Fibroblast of lung (primary cell): Measurements from ENCODE around the gene SUV39H1. TPM values are rescaled to one million over a fixed set of nuclear protein-coding genes. Genes with fewer than 3 reads are reported as not detected.
"Not testable (repeated sequence)": the region's sequence is repeated elsewhere in the genome, so short reads cannot be mapped to it uniquely, and the experiment has no call there.

Experiments
- DNase-seq, 2 donors: peaks; one replicate each; pipeline versions ENCODE4 v3.0.0 to v3.0.0-alpha.2; 2010; ENCODE audit warnings: low read depth in 2 of 2
- H2AFZ ChIP-seq: 2 replicates; pipeline ENCODE4 v1.5.1; 2012; ENCODE audit warnings: low read length, control low read depth, inconsistent platforms
- H3K27ac ChIP-seq: 2 replicates; pipeline ENCODE4 v1.5.1; 2011; ENCODE audit warnings: low read length, control low read depth; ENCODE audit not compliant: insufficient read depth
- H3K27me3 ChIP-seq: 2 replicates; pipeline ENCODE4 v1.5.1; 2011; ENCODE audit warnings: mild to moderate bottlenecking, low read length; ENCODE audit not compliant: control insufficient read depth, insufficient read depth
- H3K36me3 ChIP-seq: 2 replicates; pipeline ENCODE4 v1.5.1; 2011; ENCODE audit warnings: low read length; ENCODE audit not compliant: control insufficient read depth, insufficient read depth
- H3K4me1 ChIP-seq: 2 replicates; pipeline ENCODE4 v1.5.1; 2011; ENCODE audit warnings: low read length; ENCODE audit not compliant: control insufficient read depth, insufficient read depth; ENCODE audit errors: extremely low read depth
- H3K4me2 ChIP-seq: 2 replicates; pipeline ENCODE4 v1.5.1; 2011; ENCODE audit warnings: low read length, control low read depth; ENCODE audit not compliant: insufficient read depth; ENCODE audit errors: extremely low read depth
- H3K4me3 ChIP-seq, 4 experiments: fragments of 200-600 bp in 1 of 4; sonication (generic) in 1 of 4; replicated peaks in 1 of 4; 2 replicates each; pipeline ENCODE4 v1.5.1; 2011 to 2016; ENCODE audit warnings: low read length in 4 of 4, low read depth in 3 of 4, mild to moderate bottlenecking in 3 of 4, control low read depth in 2 of 4, inconsistent platforms in 1 of 4, mixed read lengths in 1 of 4; ENCODE audit not compliant: insufficient read depth in 1 of 4; ENCODE audit errors: control extremely low read depth in 1 of 4
- H3K79me2 ChIP-seq: 2 replicates; pipeline ENCODE4 v1.5.1; 2012; ENCODE audit warnings: mild to moderate bottlenecking, low read length, inconsistent platforms; ENCODE audit not compliant: control insufficient read depth, insufficient read depth
- H3K9ac ChIP-seq: 2 replicates; pipeline ENCODE4 v1.5.1; 2011; ENCODE audit warnings: mild to moderate bottlenecking, low read length, control low read depth; ENCODE audit not compliant: insufficient read depth
- H3K9me3 ChIP-seq: 2 replicates; pipeline ENCODE4 v1.5.1; 2012; ENCODE audit warnings: low read depth, low read length; ENCODE audit not compliant: control insufficient read depth, insufficient read depth
- H4K20me1 ChIP-seq: 2 replicates; pipeline ENCODE4 v1.5.1; 2011; ENCODE audit warnings: low read length; ENCODE audit not compliant: control insufficient read depth, insufficient read depth; ENCODE audit errors: extremely low read depth
- EZH2 ChIP-seq: IDR thresholded peaks from 2 replicates; pipeline ENCODE4 v1.5.1; 2012; ENCODE audit warnings: low read length, control low read depth, mild to moderate bottlenecking; ENCODE audit errors: missing control alignments
- polyA plus RNA-seq, 2 donors: library from polyadenylated mRNA; depleted of rRNA in 1 of 2; stranded (reverse) in 1 of 2; unstranded in 1 of 2; fragments of >200 nt; gene quantifications; 2 replicates each; pipeline ENCODE4 v1.2.1, GENCODE V29; 2011 to 2012; ENCODE audit warnings: missing spikeins in 1 of 2
- total RNA-seq: library from RNA; depleted of rRNA; stranded (reverse); fragments of >200 nt; gene quantifications from 2 replicates; pipeline ENCODE4 v1.2.1, GENCODE V29; 2014
- TF ChIP-seq, protein P1 (sequence below), 2 donors: IDR thresholded peaks in 1 of 2; conservative IDR thresholded peaks in 1 of 2; 1 replicate in 1 of 2; 2 replicates in 1 of 2; pipeline ENCODE4 v1.5.1; 2011 to 2012; ENCODE audit warnings: low read length in 2 of 2, control low read depth in 1 of 2, inconsistent platforms in 1 of 2, low read depth in 1 of 2, mild to moderate bottlenecking in 1 of 2

The SUV39H1 gene
- total and polyA plus RNA-seq, 2 donors (not counting 1 experiment from before 2014, with no cell fraction given): 1.5 to 2.8 TPM

DNA sequence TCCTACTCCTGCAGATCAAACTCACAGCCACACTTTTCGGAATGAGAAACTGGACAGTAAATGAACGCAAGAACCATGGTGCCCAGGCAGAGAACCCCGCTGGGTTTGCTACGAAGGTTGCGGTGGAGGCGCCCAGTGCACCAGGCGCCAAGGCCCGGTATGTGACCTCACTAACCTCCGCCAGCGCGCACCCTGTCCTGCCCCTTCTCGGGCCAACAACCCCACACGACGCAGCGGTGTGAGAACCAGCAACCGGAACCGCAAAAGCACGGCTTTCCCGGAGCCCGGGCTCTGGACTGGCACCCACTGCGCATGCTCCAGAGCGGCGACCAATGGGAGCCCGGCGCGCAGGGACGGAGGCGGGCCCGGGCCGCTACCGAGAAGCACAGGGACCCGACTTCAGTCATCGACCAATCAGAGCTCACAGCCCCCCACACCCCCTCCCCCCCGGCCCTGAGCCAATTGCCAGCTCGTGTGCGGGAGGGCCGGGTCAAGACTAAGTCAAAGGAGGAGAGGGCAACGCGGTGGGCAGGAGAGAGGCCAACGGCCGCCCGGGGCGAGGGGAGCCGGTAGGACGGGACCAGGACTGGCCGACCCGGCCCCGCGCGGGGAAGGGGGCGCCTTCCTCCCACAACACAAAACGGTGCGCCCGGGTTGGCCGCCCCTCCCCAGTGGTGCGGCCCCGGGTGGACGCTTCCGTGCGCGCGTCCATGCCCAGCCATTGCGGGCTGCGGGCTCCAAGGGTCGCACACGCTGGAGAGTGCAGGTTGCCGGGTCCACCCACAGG lies 20.2 kb upstream of the SUV39H1 start:
- Histone ChIP-seq H3K27me3 (no peaks in the 10 kb centered on the region), H3K79me2 (no peaks in the 10 kb centered on the region), H3K4me2 (peak overlapping the region; percentile 48), H3K4me3 (peak overlapping the region; percentile 64 to 78 (median 74)), H3K36me3 (no peaks in the 10 kb centered on the region), H2AFZ (peak overlapping the region; percentile 81), H3K4me1 (no peaks in the 10 kb centered on the region), H4K20me1 (no peaks in the 10 kb centered on the region), H3K9me3 (no peaks in the 10 kb centered on the region), H3K27ac (peak overlapping the region; percentile 63), H3K9ac (peak overlapping the region; percentile 71)
- TF ChIP-seq, protein P1, sequence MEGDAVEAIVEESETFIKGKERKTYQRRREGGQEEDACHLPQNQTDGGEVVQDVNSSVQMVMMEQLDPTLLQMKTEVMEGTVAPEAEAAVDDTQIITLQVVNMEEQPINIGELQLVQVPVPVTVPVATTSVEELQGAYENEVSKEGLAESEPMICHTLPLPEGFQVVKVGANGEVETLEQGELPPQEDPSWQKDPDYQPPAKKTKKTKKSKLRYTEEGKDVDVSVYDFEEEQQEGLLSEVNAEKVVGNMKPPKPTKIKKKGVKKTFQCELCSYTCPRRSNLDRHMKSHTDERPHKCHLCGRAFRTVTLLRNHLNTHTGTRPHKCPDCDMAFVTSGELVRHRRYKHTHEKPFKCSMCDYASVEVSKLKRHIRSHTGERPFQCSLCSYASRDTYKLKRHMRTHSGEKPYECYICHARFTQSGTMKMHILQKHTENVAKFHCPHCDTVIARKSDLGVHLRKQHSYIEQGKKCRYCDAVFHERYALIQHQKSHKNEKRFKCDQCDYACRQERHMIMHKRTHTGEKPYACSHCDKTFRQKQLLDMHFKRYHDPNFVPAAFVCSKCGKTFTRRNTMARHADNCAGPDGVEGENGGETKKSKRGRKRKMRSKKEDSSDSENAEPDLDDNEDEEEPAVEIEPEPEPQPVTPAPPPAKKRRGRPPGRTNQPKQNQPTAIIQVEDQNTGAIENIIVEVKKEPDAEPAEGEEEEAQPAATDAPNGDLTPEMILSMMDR (conservative IDR thresholded peaks at IDR 0.05 in 1 of 2, IDR thresholded peaks at IDR 0.05 in 1 of 2; ENCODE audit: low read depth in 1 of 2, low read length in 2 of 2): no peak
- no peak for TF ChIP-seq EZH2
- DNase-seq: peak; percentile 77 to 81

DNA sequence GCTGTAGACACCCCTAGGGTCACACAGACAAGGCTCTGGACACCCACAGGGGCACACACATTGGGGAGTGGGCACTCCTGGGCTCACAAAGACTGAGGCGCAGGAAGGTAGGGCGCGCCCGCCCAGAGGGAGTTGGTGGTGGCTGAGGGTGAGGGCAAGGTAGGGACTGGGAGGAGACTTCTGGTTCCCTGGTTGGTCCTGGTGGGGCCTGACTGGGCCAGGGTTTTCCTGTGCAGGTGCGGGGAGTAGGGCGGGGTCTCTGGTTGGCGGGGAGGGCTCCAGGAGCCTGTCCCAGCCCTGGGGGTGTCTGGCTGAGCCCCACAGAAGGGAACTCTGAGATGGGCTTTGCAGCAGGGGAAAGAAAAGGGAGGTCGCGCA lies 19.7 kb upstream of the SUV39H1 start:
- H3K79me2 ChIP-seq: no peaks in the 10 kb centered on the region
- peak overlapping the region; percentile 63 for H3K27ac ChIP-seq
- H3K27me3 ChIP-seq: no peaks in the 10 kb centered on the region
- peak overlapping the region; percentile 48 for H3K4me2 ChIP-seq
- H4K20me1 ChIP-seq: no peaks in the 10 kb centered on the region
- peak overlapping the region; percentile 70 for H3K9ac ChIP-seq
- H3K36me3 ChIP-seq: no peaks in the 10 kb centered on the region
- DNase-seq: no peak
- peak overlapping the region; percentile 64 to 74 (median 71) for H3K4me3 ChIP-seq
- H3K9me3 ChIP-seq: no peaks in the 10 kb centered on the region
- H2AFZ ChIP-seq: peak overlapping the region; percentile 53
- no peak for TF ChIP-seq EZH2
- TF ChIP-seq, protein P1 (conservative IDR thresholded peaks at IDR 0.05 in 1 of 2, IDR thresholded peaks at IDR 0.05 in 1 of 2; ENCODE audit: low read depth in 1 of 2, low read length in 2 of 2): no peak
- no peaks in the 10 kb centered on the region for H3K4me1 ChIP-seq

DNA sequence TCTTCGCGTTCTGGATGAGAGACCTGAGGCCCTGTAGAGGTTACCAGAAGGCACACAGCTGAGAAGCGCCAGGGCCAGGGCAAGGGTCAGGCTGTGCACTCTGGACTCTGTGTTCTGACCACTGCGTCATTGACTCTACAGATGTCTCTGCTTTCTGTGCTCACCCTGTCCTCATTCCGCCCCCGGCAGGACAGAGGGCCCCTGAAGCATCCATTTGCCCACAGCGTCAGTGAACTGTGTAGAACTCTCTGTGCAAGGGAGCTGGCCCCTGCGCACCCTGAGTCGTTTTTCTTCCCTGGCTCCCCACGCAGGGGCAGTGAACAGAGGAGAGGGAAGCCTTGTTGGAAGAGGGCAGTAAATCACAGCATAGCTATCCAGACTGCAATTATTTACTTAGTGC lies 19.0 kb upstream of the SUV39H1 start:
- Histone ChIP-seq H3K9ac (no peak overlapping the region), H3K27ac (no peak overlapping the region), H3K79me2 (no peaks in the 10 kb centered on the region), H3K27me3 (no peaks in the 10 kb centered on the region), H3K9me3 (no peaks in the 10 kb centered on the region), H3K4me2 (peak overlapping the region; percentile 35), H3K4me3 (peak overlapping the region in 3 of 4 experiments; percentile 70 to 74 (median 72)), H3K4me1 (no peaks in the 10 kb centered on the region), H3K36me3 (no peaks in the 10 kb centered on the region), H4K20me1 (no peaks in the 10 kb centered on the region), H2AFZ (no peak overlapping the region)
- TF ChIP-seq, protein P1 (conservative IDR thresholded peaks at IDR 0.05 in 1 of 2, IDR thresholded peaks at IDR 0.05 in 1 of 2; ENCODE audit: low read depth in 1 of 2, low read length in 2 of 2): no peak
- no peak for TF ChIP-seq EZH2
- DNase-seq: no peak

DNA sequence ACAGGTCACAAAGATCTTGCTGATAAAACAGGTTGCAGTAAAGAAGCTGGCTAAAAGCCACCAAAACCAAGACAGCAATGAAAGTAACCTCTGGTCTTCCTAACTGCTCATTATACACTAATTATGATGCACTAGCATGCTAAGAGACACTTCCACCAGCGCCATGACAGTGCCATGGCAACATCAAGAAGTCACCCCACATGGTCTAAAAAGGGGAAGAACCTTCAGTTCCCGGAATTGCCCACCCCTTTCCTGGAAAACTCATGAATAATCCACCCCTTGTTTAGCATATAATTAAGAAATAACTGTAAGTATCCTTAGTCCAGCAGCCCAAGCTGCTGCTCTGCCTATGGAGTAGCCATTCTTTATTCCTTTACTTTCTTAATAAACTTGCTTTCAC lies 16.1 kb upstream of the SUV39H1 start:
- not testable (repeated sequence) for H3K9me3 ChIP-seq, H3K27ac ChIP-seq, H3K4me2 ChIP-seq, H3K4me1 ChIP-seq, H3K79me2 ChIP-seq, H4K20me1 ChIP-seq, H3K4me3 ChIP-seq, DNase-seq, H2AFZ ChIP-seq, H3K9ac ChIP-seq, H3K27me3 ChIP-seq, H3K36me3 ChIP-seq
